Measurements from ENCODE around the gene ADGRG4.

ADGRG4 gene

GRCh38 chrX:136395271-136395670 lies 94.5 kb downstream of the ADGRG4 start:
- TF ChIP-seq, protein P1, sequence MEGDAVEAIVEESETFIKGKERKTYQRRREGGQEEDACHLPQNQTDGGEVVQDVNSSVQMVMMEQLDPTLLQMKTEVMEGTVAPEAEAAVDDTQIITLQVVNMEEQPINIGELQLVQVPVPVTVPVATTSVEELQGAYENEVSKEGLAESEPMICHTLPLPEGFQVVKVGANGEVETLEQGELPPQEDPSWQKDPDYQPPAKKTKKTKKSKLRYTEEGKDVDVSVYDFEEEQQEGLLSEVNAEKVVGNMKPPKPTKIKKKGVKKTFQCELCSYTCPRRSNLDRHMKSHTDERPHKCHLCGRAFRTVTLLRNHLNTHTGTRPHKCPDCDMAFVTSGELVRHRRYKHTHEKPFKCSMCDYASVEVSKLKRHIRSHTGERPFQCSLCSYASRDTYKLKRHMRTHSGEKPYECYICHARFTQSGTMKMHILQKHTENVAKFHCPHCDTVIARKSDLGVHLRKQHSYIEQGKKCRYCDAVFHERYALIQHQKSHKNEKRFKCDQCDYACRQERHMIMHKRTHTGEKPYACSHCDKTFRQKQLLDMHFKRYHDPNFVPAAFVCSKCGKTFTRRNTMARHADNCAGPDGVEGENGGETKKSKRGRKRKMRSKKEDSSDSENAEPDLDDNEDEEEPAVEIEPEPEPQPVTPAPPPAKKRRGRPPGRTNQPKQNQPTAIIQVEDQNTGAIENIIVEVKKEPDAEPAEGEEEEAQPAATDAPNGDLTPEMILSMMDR (IDR thresholded peaks at IDR 0.05), result no peak
- no peak overlapping the region for H3K4me2 ChIP-seq (ENCODE audit: low read length)

GRCh38 chrX:136397001-136397400 lies 96.2 kb downstream of the ADGRG4 start:
- H3K9me3 ChIP-seq (ENCODE audit: control insufficient read depth, low read length), result no peaks in the 10 kb centered on the region
- H3K4me3 ChIP-seq (ENCODE audit: low read depth, low read length), result no peak overlapping the region
- H3K27me3 ChIP-seq (ENCODE audit: control insufficient read depth, insufficient read depth, low read length), result no peaks in the 10 kb centered on the region
- H3K79me2 ChIP-seq, result no peaks in the 10 kb centered on the region
- no peaks in the 10 kb centered on the region for H3K4me1 ChIP-seq
- H3K9ac ChIP-seq, result no peak overlapping the region
- H3K4me2 ChIP-seq (ENCODE audit: low read length), result no peak overlapping the region
- no peaks in the 10 kb centered on the region for H3K36me3 ChIP-seq (ENCODE audit: control insufficient read depth, insufficient read depth, low read length)
- TF ChIP-seq, protein P1 (IDR thresholded peaks at IDR 0.05), result no peak
- no peak overlapping the region for H3K27ac ChIP-seq
- H2AFZ ChIP-seq, result no peak overlapping the region

More at GRCh38 chrX:136395271-136395670, 94.5 kb downstream of the ADGRG4 start:
- H3K9me3 ChIP-seq (ENCODE audit: control insufficient read depth, low read length), result no peaks in the 10 kb centered on the region
- H3K27me3 ChIP-seq (ENCODE audit: control insufficient read depth, insufficient read depth, low read length), result no peaks in the 10 kb centered on the region
- H3K4me3 ChIP-seq (ENCODE audit: low read depth, low read length), result no peak overlapping the region
- H3K36me3 ChIP-seq (ENCODE audit: control insufficient read depth, insufficient read depth, low read length), result no peaks in the 10 kb centered on the region
- no peak overlapping the region for H2AFZ ChIP-seq
- H3K79me2 ChIP-seq, result no peaks in the 10 kb centered on the region
- no peaks in the 10 kb centered on the region for H3K4me1 ChIP-seq
- no peak overlapping the region for H3K9ac ChIP-seq
- H3K27ac ChIP-seq, result no peak overlapping the region

DNA sequence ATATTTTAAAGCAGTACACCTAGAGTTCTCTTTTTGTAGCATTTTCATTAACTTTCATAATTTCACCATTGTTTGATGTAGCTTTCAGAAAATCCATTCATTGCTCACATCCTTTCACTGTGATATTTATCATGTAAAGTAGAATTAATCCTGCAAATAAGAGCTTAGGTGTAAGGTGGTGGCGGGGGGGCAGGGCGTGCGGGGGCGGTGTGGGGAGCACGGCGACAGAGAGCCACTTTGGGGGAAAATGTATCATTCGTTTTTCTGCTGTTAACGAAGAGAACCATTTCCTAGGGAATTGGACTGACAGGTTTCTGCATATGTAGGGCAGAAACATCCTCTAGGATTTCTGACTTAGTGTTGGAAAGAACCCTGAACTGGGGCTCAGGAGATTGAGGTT lies 104.4 kb downstream of the ADGRG4 start:
- Histone ChIP-seq H3K4me1 (no peaks in the 10 kb centered on the region), H2AFZ (no peak overlapping the region), H3K4me3 (ENCODE audit: low read depth, low read length) (no peak overlapping the region), H3K27ac (no peak overlapping the region), H3K27me3 (ENCODE audit: control insufficient read depth, insufficient read depth, low read length) (no peaks in the 10 kb centered on the region), H3K9me3 (ENCODE audit: control insufficient read depth, low read length) (no peaks in the 10 kb centered on the region), H3K79me2 (no peaks in the 10 kb centered on the region), H3K4me2 (ENCODE audit: low read length) (no peak overlapping the region), H3K9ac (no peak overlapping the region), H3K36me3 (ENCODE audit: control insufficient read depth, insufficient read depth, low read length) (no peaks in the 10 kb centered on the region)
- TF ChIP-seq, protein P1 (IDR thresholded peaks at IDR 0.05), result no peak

- Histone ChIP-seq H3K36me3 (ENCODE audit: control insufficient read depth, insufficient read depth, low read length) (no peaks in the 10 kb centered on the region), H3K4me3 (ENCODE audit: low read depth, low read length) (no peak overlapping the region), H3K27ac (no peak overlapping the region), H3K27me3 (ENCODE audit: control insufficient read depth, insufficient read depth, low read length) (no peaks in the 10 kb centered on the region), H3K9me3 (ENCODE audit: control insufficient read depth, low read length) (no peaks in the 10 kb centered on the region), H3K9ac (no peak overlapping the region), H3K4me1 (no peaks in the 10 kb centered on the region), H3K79me2 (no peaks in the 10 kb centered on the region), H3K4me2 (ENCODE audit: low read length) (no peak overlapping the region), H2AFZ (no peak overlapping the region)
- TF ChIP-seq, protein P1 (IDR thresholded peaks at IDR 0.05), result no peak
These were observed 117.0 kb downstream of the ADGRG4 start for GRCh38 chrX:136417806-136418205.

- Histone ChIP-seq H3K4me1 (no peaks in the 10 kb centered on the region), H3K4me2 (ENCODE audit: low read length) (no peak overlapping the region), H3K9me3 (ENCODE audit: control insufficient read depth, low read length) (no peaks in the 10 kb centered on the region), H3K27me3 (ENCODE audit: control insufficient read depth, insufficient read depth, low read length) (no peaks in the 10 kb centered on the region), H3K4me3 (ENCODE audit: low read depth, low read length) (no peak overlapping the region), H3K9ac (no peak overlapping the region), H3K36me3 (ENCODE audit: control insufficient read depth, insufficient read depth, low read length) (no peaks in the 10 kb centered on the region), H2AFZ (no peak overlapping the region), H3K27ac (no peak overlapping the region), H3K79me2 (no peaks in the 10 kb centered on the region)
- TF ChIP-seq, protein P1 (IDR thresholded peaks at IDR 0.05), result no peak
These were observed 120.6 kb downstream of the ADGRG4 start for GRCh38 chrX:136421338-136421737.
